ENCODE results near the gene ARSA.
"Not testable (repeated sequence)": the region's sequence is repeated elsewhere in the genome, so short reads cannot be mapped to it uniquely, and the experiment has no call there.

ARSA gene

GRCh38 chr22:50670513-50670912, 42.6 kb upstream of the ARSA start:
- in situ Hi-C loops (cut with MboI; ENCODE audit: low pct_unique_long_range_greater_than_20kb, low sequenced_read_pairs, unreplicated experiment): no loop called here
- DNase-seq (ENCODE audit: low spot score): no peak
- no peak for TF ChIP-seq CTCF (IDR thresholded peaks at IDR 0.05; ENCODE audit: extremely low read depth, insufficient read depth, missing control alignments)

GRCh38 chr22:50665738-50666137, 37.8 kb upstream of the ARSA start:
- in situ Hi-C loops (cut with MboI; ENCODE audit: low pct_unique_long_range_greater_than_20kb, low sequenced_read_pairs, unreplicated experiment): no loop called here
- DNase-seq (ENCODE audit: low spot score): no peak

GRCh38 chr22:50665212-50665611, 37.3 kb upstream of the ARSA start:
- TF ChIP-seq CTCF (IDR thresholded peaks at IDR 0.05; ENCODE audit: extremely low read depth, insufficient read depth, missing control alignments): no peak
- in situ Hi-C loops (cut with MboI; ENCODE audit: low pct_unique_long_range_greater_than_20kb, low sequenced_read_pairs, unreplicated experiment): no loop called here
- no peak for DNase-seq (ENCODE audit: low spot score)

More at GRCh38 chr22:50665738-50666137, 37.8 kb upstream of the ARSA start:
- TF ChIP-seq CTCF (IDR thresholded peaks at IDR 0.05; ENCODE audit: extremely low read depth, insufficient read depth, missing control alignments): no peak

GRCh38 chr22:50660306-50660705, 32.4 kb upstream of the ARSA start:
- in situ Hi-C loops (cut with MboI; ENCODE audit: low pct_unique_long_range_greater_than_20kb, low sequenced_read_pairs, unreplicated experiment): no loop called here
- no peak for DNase-seq (ENCODE audit: low spot score)
- no peak for TF ChIP-seq CTCF (IDR thresholded peaks at IDR 0.05; ENCODE audit: extremely low read depth, insufficient read depth, missing control alignments)

GRCh38 chr22:50659711-50660110, 31.8 kb upstream of the ARSA start:
- in situ Hi-C loops (cut with MboI; ENCODE audit: low pct_unique_long_range_greater_than_20kb, low sequenced_read_pairs, unreplicated experiment); DNase-seq (ENCODE audit: low spot score): not testable (repeated sequence)

GRCh38 chr22:50657925-50658324, 30.0 kb upstream of the ARSA start:
- in situ Hi-C loops (cut with MboI; ENCODE audit: low pct_unique_long_range_greater_than_20kb, low sequenced_read_pairs, unreplicated experiment): no loop called here
- no peak for TF ChIP-seq CTCF (IDR thresholded peaks at IDR 0.05; ENCODE audit: extremely low read depth, insufficient read depth, missing control alignments)
- DNase-seq (ENCODE audit: low spot score): no peak

- TF ChIP-seq CTCF (IDR thresholded peaks at IDR 0.05; ENCODE audit: extremely low read depth, insufficient read depth, missing control alignments): no peak
- no peak for DNase-seq (ENCODE audit: low spot score)
- in situ Hi-C loops (cut with MboI; ENCODE audit: low pct_unique_long_range_greater_than_20kb, low sequenced_read_pairs, unreplicated experiment): no loop called here
Measured at GRCh38 chr22:50656122-50657070, 28.4 kb upstream of the ARSA start.

- in situ Hi-C loops (cut with MboI; ENCODE audit: low pct_unique_long_range_greater_than_20kb, low sequenced_read_pairs, unreplicated experiment); DNase-seq (ENCODE audit: low spot score): not testable (repeated sequence)
Measured at GRCh38 chr22:50654664-50655063, 26.7 kb upstream of the ARSA start.
